Frontal cortex (tissue), 4 donors: Measurements from ENCODE around the gene GLMN. TPM values are rescaled to one million over a fixed set of nuclear protein-coding genes. Genes with fewer than 3 reads are reported as not detected.

Experiments used
- DNase-seq, 2 donors: peaks; one replicate each; pipeline ENCODE4 v3.0.0; 2012; ENCODE audit warnings: low spot score in 2 of 2
- FAIRE-seq: peaks from 2 replicates; lab custom pipeline; 2012; peaks lifted over from hg19 to GRCh38; lab: Jason Lieb, UNC
- total RNA-seq: library from RNA; depleted of rRNA; stranded (reverse); fragments of >200 nt; gene quantifications from one replicate; pipeline ENCODE4 v1.2.3, GENCODE V29; 2014
- donor health status: control.
- donor health status: control.
- donor health status: control.

GLMN gene
- total RNA-seq, 1 donor from 2014 or later = 41.2 TPM

DNA sequence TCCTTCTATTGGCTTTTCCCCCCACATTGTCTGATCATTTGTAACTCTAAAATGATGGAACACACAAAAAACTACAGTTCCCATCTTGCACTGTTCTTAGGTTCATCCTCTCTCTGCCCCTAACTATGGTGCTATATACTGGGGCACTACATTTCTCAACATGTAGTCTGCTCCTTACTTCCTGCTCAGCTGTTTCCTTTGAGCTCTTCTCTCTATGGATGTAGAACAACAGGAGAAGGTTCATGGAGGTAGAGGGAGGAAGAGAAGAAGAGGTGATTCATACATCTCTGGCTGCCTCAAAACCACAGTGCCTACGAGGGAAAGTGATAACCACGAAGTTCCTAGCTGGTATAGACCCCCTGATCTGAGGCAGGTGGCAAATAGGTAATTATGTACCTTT is 88.1 kb downstream of the GLMN start:
- FAIRE-seq = no peak
- no peak for DNase-seq

DNA sequence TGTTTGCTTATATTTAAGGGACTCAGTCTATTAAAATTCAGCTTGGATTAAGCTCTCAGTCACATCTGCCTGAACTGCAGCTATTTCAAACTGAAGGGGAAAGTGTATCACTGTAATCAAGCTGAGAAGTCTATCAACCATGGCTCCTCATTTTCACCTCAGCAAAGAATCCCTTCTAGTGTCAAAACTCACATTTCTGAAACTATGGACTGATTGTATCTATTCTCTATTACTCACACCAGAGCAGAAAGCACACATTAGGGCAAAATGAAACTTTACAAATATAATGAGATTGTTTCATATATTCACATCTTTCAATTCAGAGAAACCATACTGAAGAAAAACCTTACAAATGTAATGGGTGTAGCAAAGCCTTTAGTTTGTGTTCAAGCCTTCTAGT is 95.7 kb downstream of the GLMN start:
- DNase-seq = no peak

GRCh38 chr1:92201973-92202372 is 96.8 kb downstream of the GLMN start:
- FAIRE-seq = no peak
- DNase-seq = no peak

More for the DNA sequence above, 95.7 kb downstream of the GLMN start:
- FAIRE-seq = no peak

Other genes starting within 250 kb of the GLMN start
- not detected for gene SETSIP, start 223.6 kb downstream of the GLMN start, total RNA-seq
- gene BTBD8, start 218.6 kb downstream of the GLMN start, total RNA-seq = 61.1 TPM
- not detected for gene C1orf146, start 81.1 kb downstream of the GLMN start, total RNA-seq
- gene RPAP2, start 72 bp upstream of the GLMN start, total RNA-seq = 26.1 TPM
- gene GFI1, start 187.9 kb upstream of the GLMN start, total RNA-seq = not detected